Measurements from ENCODE around the gene C5. TPM values are rescaled to one million over a fixed set of nuclear protein-coding genes. Genes with fewer than 3 reads are reported as not detected.

Gene C5
- total RNA-seq, 4 donors from 2014 or later: 0.20 to 3.4 (median 1.9) TPM

DNA sequence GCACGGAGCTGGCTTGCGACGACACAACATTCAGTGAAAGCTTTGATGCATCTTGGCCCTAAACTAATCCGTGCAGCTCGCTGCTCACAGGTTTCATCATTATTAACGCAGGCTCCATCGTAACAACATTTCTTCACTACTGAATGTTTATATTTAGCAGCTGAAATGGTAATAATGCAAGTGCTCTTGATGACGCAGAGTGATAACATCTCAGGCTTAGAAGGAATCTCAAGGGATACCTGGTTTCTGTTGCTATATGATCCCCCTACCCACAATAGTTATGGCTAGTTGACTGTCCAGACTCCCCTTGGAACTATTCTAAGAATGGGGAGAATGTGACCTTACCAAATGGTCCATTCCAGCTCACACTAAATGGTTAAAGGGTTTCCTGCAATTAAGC is 36.2 kb downstream of the C5 start:
- 89 to 95% methylated on average over 8 of the region's 8 CpGs for WGBS, 2 donors (ENCODE audit: low coverage in 1 of 2)
- no peaks in the 10 kb centered on the region for H3K9me3 ChIP-seq
- H3K4me3 ChIP-seq: no peak overlapping the region
- no peak overlapping the region for H3K27ac ChIP-seq
- no peaks in the 10 kb centered on the region for H3K27me3 ChIP-seq
- intact Hi-C loops (cut with DNase I; ENCODE audit: low total_unique reads) (no loop called here), in situ Hi-C loops (cut with MboI; ENCODE audit: low pct_ligation_motif_present in 1 of 4, low pct_unique_long_range_greater_than_20kb in 1 of 4, low sequenced_read_pairs in 3 of 4) (no loop called here)
- no peaks in the 10 kb centered on the region for H3K4me1 ChIP-seq
- H3K36me3 ChIP-seq: no peaks in the 10 kb centered on the region
- DNase-seq: no peak
- no peak for TF ChIP-seq POLR2A (IDR thresholded peaks at IDR 0.05)
- TF ChIP-seq POLR2AphosphoS5 (IDR thresholded peaks at IDR 0.05): no peak
- TF ChIP-seq, protein P1, sequence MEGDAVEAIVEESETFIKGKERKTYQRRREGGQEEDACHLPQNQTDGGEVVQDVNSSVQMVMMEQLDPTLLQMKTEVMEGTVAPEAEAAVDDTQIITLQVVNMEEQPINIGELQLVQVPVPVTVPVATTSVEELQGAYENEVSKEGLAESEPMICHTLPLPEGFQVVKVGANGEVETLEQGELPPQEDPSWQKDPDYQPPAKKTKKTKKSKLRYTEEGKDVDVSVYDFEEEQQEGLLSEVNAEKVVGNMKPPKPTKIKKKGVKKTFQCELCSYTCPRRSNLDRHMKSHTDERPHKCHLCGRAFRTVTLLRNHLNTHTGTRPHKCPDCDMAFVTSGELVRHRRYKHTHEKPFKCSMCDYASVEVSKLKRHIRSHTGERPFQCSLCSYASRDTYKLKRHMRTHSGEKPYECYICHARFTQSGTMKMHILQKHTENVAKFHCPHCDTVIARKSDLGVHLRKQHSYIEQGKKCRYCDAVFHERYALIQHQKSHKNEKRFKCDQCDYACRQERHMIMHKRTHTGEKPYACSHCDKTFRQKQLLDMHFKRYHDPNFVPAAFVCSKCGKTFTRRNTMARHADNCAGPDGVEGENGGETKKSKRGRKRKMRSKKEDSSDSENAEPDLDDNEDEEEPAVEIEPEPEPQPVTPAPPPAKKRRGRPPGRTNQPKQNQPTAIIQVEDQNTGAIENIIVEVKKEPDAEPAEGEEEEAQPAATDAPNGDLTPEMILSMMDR (IDR thresholded peaks at IDR 0.05): no peak
- TF ChIP-seq EP300 (IDR thresholded peaks at IDR 0.05; ENCODE audit: low read depth): no peak

DNA sequence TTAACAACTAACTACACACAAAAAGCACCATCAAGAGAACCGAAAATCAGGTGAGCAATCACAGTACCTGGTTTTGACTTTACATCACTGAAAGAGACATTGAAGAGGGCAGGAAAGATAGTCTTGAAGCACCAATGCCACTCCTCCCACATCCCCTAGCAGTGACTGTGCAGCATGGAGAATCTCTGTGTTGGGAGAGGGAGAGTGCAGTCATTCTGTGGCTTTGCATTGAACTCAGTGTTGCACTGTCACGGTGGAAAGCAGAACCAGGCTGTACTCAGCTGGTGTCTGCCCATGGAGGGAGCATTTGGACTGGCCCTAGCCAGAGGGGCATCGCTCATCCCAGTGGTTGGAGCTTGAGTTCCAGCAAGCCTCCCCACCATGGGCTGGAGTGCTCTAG is 40.4 kb downstream of the C5 start:
- DNase-seq: no peak
- H3K4me3 ChIP-seq: no peak overlapping the region
- H3K9me3 ChIP-seq: no peaks in the 10 kb centered on the region
- H3K4me1 ChIP-seq: no peaks in the 10 kb centered on the region
- no peaks in the 10 kb centered on the region for H3K36me3 ChIP-seq
- no peak overlapping the region for H3K27ac ChIP-seq
- TF ChIP-seq POLR2AphosphoS5 (IDR thresholded peaks at IDR 0.05) (no peak), EP300 (IDR thresholded peaks at IDR 0.05; ENCODE audit: low read depth) (no peak), POLR2A (IDR thresholded peaks at IDR 0.05) (no peak)
- WGBS, 2 donors (ENCODE audit: low coverage in 1 of 2): 88 to 100% methylated on average over 2 to 3 of the region's 3 CpGs
- intact Hi-C loops (cut with DNase I; ENCODE audit: low total_unique reads) (no loop called here), in situ Hi-C loops (cut with MboI; ENCODE audit: low pct_ligation_motif_present in 1 of 4, low pct_unique_long_range_greater_than_20kb in 1 of 4, low sequenced_read_pairs in 3 of 4) (no loop called here)
- H3K27me3 ChIP-seq: no peaks in the 10 kb centered on the region

DNA sequence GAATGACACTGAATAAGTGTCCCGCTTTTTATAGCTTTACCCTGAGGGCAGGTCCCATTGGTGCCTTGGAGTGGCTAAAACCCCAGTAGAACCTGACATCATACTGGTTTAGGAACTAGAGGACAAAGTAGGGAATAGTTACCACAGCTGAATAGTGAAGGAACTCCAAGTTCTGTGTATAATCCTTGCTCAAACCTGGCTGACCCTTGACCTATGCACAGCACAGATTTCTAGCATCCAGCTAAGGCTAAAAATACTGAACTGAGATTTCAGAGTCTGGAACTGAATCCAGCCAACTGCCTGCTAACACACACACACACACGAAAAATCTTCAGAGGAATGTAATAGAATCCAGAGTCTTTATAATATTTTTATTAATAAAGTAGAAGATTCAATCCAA is 50.8 kb downstream of the C5 start:
- Histone ChIP-seq H3K9me3 (no peaks in the 10 kb centered on the region), H3K27me3 (no peaks in the 10 kb centered on the region), H3K4me1 (no peaks in the 10 kb centered on the region), H3K36me3 (no peaks in the 10 kb centered on the region), H3K4me3 (no peak overlapping the region), H3K27ac (no peak overlapping the region)
- in situ Hi-C loops (cut with MboI; ENCODE audit: low pct_ligation_motif_present in 1 of 4, low pct_unique_long_range_greater_than_20kb in 1 of 4, low sequenced_read_pairs in 3 of 4) (no loop called here), intact Hi-C loops (cut with DNase I; ENCODE audit: low total_unique reads) (no loop called here)
- WGBS, 2 donors (ENCODE audit: low coverage in 1 of 2): 92 to 94% methylated on average over 2 of the region's 2 CpGs
- TF ChIP-seq EP300 (IDR thresholded peaks at IDR 0.05; ENCODE audit: low read depth) (no peak), POLR2A (IDR thresholded peaks at IDR 0.05) (no peak), POLR2AphosphoS5 (IDR thresholded peaks at IDR 0.05) (no peak)
- TF ChIP-seq, protein P1 (IDR thresholded peaks at IDR 0.05): no peak
- no peak for DNase-seq

DNA sequence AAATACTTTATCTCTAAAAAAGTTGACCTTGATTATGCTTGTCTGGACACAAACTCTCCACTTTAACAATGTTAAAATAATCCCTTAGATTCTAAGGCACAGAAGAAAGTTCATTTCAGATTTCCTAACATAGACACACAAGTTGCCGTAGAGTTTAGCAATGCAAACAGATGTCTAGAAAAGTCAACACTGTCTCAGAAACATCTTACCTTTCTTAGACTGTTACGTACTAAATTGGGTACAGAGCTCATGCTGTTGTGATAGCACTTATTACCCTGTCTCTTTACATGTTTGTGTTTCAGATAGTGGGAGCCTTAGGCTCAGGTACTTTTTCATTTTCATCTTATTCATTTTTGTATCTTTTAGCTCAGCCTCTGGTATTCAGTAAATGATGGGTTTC is 52.0 kb downstream of the C5 start:
- in situ Hi-C loops (cut with MboI; ENCODE audit: low pct_ligation_motif_present in 1 of 4, low pct_unique_long_range_greater_than_20kb in 1 of 4, low sequenced_read_pairs in 3 of 4): no loop called here
- TF ChIP-seq EP300 (IDR thresholded peaks at IDR 0.05; ENCODE audit: low read depth): no peak
- no peak for TF ChIP-seq POLR2A (IDR thresholded peaks at IDR 0.05)
- no peak for TF ChIP-seq POLR2AphosphoS5 (IDR thresholded peaks at IDR 0.05)
- TF ChIP-seq, protein P1 (IDR thresholded peaks at IDR 0.05): no peak
- intact Hi-C loops (cut with DNase I; ENCODE audit: low total_unique reads): no loop called here

DNA sequence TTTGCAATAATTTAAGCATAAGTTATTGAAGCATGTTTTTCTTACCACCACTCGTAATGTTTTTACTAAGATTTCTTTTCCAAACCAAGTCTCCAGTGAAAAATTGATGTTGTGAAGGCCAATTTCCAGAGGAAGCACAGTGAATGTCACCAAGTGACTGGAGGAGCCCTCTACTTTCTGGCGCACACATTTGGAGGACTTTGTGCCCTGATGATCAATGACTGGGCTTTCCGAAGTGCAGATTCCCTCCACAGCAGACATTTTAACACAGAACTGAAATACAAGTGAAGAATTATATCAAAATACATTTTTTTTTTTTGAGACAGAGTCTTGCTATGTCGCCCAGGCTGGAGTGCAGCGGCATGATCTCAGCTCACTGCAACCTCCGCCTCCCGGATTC is 52.6 kb downstream of the C5 start:
- Histone ChIP-seq H3K36me3 (no peaks in the 10 kb centered on the region), H3K27ac (no peak overlapping the region), H3K4me3 (no peak overlapping the region), H3K27me3 (no peaks in the 10 kb centered on the region), H3K9me3 (no peaks in the 10 kb centered on the region), H3K4me1 (no peaks in the 10 kb centered on the region)
- in situ Hi-C loops (cut with MboI; ENCODE audit: low pct_ligation_motif_present in 1 of 4, low pct_unique_long_range_greater_than_20kb in 1 of 4, low sequenced_read_pairs in 3 of 4): no loop called here
- 79 to 89% methylated on average over 5 to 7 of the region's 7 CpGs for WGBS, 2 donors (ENCODE audit: low coverage in 1 of 2)
- DNase-seq: no peak
- TF ChIP-seq, protein P1 (IDR thresholded peaks at IDR 0.05): no peak
- TF ChIP-seq EP300 (IDR thresholded peaks at IDR 0.05; ENCODE audit: low read depth): no peak
- TF ChIP-seq POLR2AphosphoS5 (IDR thresholded peaks at IDR 0.05): no peak
- no peak for TF ChIP-seq POLR2A (IDR thresholded peaks at IDR 0.05)
- intact Hi-C loops (cut with DNase I; ENCODE audit: low total_unique reads): no loop called here

More for the DNA sequence above, 52.0 kb downstream of the C5 start:
- Histone ChIP-seq H3K4me3 (no peak overlapping the region), H3K36me3 (no peaks in the 10 kb centered on the region), H3K27ac (no peak overlapping the region), H3K9me3 (no peaks in the 10 kb centered on the region), H3K4me1 (no peaks in the 10 kb centered on the region), H3K27me3 (no peaks in the 10 kb centered on the region)
- DNase-seq: no peak
- 97 to 100% methylated on average over 2 of the region's 2 CpGs for WGBS, 2 donors (ENCODE audit: low coverage in 1 of 2)

Measured in transverse colon (tissue), 4 donors.